ENCODE measurements around the gene UBAC2.

DNA sequence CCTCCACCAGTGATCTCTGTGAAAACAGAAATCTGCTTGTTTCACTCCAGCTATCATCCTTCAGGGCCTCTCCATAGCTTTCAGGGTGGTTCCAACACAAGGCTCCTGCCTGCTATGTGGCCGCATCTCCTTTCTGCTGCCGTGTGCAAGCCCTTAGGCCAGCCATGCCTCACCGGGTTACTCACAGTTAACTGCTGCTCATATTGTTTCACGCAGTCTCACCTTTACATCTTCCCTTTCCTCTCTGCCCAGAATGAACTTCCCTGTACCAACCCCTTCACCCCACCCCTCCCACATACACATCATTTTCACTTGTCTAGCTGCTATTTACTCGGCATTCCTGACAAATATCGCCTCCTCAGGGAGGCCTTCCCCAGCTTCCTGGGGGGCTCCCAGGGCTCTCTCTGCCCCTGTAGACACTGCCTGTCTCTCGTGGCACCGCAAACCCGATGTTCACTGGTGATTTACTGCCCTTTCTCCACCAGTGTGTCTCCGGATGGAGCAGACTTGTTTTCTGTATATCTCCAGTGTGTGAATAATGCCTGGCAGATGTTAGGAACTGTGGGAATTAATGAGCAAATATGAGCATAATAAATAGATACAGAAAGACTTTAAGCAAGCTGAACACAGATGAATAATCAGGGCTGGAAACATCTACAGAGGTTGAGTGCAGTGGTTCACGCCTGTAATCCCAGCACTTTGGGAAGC, 145.8 kb downstream of the UBAC2 start:
- TF ChIP-seq POLR2AphosphoS5 (IDR thresholded peaks at IDR 0.05) = no peak
- TF ChIP-seq, protein P1, sequence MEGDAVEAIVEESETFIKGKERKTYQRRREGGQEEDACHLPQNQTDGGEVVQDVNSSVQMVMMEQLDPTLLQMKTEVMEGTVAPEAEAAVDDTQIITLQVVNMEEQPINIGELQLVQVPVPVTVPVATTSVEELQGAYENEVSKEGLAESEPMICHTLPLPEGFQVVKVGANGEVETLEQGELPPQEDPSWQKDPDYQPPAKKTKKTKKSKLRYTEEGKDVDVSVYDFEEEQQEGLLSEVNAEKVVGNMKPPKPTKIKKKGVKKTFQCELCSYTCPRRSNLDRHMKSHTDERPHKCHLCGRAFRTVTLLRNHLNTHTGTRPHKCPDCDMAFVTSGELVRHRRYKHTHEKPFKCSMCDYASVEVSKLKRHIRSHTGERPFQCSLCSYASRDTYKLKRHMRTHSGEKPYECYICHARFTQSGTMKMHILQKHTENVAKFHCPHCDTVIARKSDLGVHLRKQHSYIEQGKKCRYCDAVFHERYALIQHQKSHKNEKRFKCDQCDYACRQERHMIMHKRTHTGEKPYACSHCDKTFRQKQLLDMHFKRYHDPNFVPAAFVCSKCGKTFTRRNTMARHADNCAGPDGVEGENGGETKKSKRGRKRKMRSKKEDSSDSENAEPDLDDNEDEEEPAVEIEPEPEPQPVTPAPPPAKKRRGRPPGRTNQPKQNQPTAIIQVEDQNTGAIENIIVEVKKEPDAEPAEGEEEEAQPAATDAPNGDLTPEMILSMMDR (IDR thresholded peaks at IDR 0.05 in 8 of 11, conservative IDR thresholded peaks at IDR 0.05 in 3 of 11) = no peak

Data from spleen (tissue), 7 donors.